NCI-H2227 (cell line): ENCODE results near the gene SENP5.

ENCODE experiments used
- DNase-seq: peaks from one replicate; lab custom pipeline; 2025; ENCODE audit not compliant: unreplicated experiment; lab: John Stamatoyannopoulos, UW

The SENP5 gene

GRCh38 chr3:196886144-196886543 is 18.4 kb downstream of the SENP5 start:
- no peak for DNase-seq

GRCh38 chr3:196889844-196890708 is 22.4 kb downstream of the SENP5 start:
- DNase-seq: no peak

- DNase-seq: no peak
Observed at GRCh38 chr3:196894557-196895295, 27.0 kb downstream of the SENP5 start.

DNA sequence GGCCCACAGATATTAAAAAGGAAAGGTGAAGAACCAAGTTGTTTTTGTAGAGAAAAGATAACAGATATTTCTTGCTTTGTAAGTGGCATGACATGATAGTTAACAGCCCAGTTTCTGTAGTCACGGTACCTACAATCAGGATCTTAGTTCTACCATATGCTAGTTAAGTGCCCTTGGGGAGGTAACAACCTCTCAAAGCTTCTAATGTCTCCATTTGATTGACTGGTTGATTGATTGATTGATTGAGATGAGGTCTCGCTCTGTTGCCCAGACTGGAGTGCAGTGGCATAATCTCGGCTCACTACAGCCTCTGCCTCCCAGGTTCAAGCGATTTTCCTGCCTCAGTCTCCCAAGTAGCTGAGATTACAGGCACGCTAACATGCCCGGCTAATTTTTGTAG is 28.5 kb downstream of the SENP5 start:
- no peak for DNase-seq

- DNase-seq: no peak
Observed at GRCh38 chr3:196901768-196902167, 34.0 kb downstream of the SENP5 start.

DNA sequence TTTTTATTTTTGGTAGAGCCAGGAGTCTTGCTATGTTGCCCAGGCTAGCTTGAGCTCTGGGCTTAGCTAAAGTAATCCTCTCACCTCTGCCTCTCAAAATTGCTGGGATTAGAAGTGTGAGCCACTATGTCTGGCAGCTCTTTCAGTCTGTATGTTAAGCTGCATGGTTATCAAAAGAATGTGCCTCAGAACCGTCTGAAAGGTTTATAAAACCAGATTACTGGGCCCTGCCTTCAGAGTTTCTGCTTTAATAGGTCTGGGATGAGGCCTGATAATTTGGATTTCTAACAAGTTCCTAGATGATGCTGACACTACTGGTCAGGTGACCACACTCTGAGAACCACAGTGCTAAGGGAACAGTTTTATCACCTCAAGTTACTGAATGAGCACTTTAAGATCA is 34.6 kb downstream of the SENP5 start:
- no peak for DNase-seq

GRCh38 chr3:196903740-196904139 is 36.0 kb downstream of the SENP5 start:
- no peak for DNase-seq

GRCh38 chr3:196914866-196915265 is 47.1 kb downstream of the SENP5 start:
- DNase-seq: no peak

GRCh38 chr3:196915375-196915774 is 47.7 kb downstream of the SENP5 start:
- no peak for DNase-seq

GRCh38 chr3:196916221-196916620 is 48.5 kb downstream of the SENP5 start:
- no peak for DNase-seq

DNA sequence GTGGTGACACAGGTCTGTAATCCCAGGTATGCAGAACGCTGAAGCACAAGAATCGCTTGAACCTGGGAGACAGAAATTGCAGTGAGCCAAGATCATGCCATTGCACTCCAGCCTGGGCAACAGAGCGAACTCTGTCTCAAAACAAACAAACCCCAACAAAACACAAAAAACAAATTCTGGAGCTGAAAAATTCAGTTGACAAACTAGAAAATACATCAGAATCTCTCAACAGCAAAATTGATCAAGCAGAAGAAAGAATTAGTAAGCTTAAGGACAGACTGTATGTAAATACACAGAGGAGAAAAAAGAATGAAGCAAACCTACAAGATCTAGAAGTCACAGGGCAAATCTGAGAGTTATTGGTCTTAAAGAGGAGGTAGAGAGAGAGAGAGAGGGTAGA is 49.3 kb downstream of the SENP5 start:
- no peak for DNase-seq

DNA sequence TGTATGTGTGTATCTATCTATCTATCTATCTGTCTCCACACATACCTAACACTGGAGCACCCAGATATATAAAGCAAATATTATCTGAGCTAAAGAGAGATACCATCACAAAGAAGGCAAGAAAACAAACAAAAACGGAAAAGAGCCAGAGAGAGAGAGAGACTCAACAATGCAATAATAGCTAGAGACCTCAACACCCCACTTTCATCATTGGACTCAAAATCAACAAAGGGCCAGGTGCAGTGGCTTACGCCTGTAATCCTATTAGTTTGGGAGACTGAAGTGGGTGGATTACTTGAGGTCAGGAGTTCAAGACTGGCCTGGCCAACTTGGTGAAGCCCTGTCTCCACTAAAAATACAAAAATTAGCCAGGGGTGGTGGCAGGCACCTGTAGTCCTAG is 51.2 kb downstream of the SENP5 start:
- no peak for DNase-seq

- no peak for DNase-seq
Observed at GRCh38 chr3:196920733-196921132, 53.0 kb downstream of the SENP5 start.

GRCh38 chr3:196927571-196928453 is 60.1 kb downstream of the SENP5 start:
- DNase-seq: no peak

GRCh38 chr3:196931157-196931556 is 63.4 kb downstream of the SENP5 start:
- DNase-seq: no peak

GRCh38 chr3:196931828-196932587 is 64.3 kb downstream of the SENP5 start:
- DNase-seq: no peak

GRCh38 chr3:196932600-196932999 is 64.9 kb downstream of the SENP5 start:
- DNase-seq: no peak

DNA sequence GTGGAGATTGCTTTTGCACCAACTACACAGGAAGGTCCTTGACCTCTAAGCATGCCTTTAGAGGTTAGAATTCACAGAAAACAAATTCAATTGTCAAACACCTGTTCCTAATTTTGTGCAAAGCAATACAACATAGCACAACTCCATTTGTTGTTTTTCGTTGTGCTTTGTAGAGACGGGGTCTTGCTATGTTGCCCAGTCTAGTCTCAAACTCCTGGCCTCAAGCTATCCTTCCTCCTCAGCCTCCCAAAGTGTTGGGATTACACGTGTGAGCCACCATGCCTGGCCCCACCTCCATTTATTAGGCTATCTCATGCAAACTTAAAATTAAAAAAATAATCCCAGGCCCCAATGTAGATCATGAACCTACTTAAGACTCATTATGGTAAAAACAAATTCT is 68.6 kb downstream of the SENP5 start:
- DNase-seq: no peak

- no peak for DNase-seq
Observed at GRCh38 chr3:196938124-196938523, 70.4 kb downstream of the SENP5 start.

DNA sequence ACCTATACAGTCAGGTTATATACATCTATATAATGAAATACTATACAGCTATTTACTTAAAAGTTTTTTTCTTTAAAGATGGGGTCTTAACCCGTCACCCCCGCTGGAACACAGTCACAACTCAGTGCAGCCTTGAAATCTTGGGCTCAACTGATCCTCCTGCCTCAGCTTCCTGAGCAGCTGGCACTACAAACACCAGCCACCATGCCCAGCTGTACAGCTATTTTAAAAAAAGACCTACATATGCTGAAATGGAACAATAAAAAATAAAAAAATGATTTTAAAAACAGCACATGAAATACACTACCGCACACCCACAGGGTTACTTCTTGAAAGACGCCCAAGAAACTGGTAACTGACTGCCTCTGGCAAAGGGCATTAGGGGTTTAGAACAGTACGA is 70.9 kb downstream of the SENP5 start:
- no peak for DNase-seq
